Activated gamma-delta T cell treated with anti-CD3 and anti-CD28 coated beads, Interleukin-2, amount 50 U/mL, for 16 hours (primary cell): ENCODE data around the gene NEU1.
A peak's percentile ranks its signal among the peaks of the same experiment; 100 is the strongest.
"Not testable (repeated sequence)": the region's sequence is repeated elsewhere in the genome, so short reads cannot be mapped to it uniquely, and the experiment has no call there.

Source experiments
- DNase-seq: peaks from one replicate; pipeline ENCODE4 v3.0.0-alpha.2; 2020; ENCODE audit warnings: low read depth

Gene NEU1

DNA sequence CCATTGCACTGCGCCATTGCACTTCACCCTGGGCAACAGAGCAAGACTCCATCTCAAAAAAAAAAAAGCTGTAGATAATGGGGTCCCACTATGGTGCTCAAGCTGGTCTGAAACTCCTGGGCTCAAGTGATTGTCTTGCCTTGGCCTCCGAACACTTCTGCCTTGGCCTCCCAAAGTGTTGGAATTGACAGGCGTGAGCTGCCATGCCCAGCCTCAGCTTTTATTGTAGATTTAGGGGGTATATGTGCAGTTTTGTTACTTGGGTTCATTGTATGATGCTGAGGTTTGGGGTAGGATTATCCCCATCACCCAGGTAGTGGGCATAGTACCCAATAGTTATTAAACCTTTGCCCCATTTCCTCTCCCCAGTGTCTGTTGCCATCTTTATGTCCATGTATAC, 23.7 kb downstream of the NEU1 start:
- DNase-seq = no peak

DNA sequence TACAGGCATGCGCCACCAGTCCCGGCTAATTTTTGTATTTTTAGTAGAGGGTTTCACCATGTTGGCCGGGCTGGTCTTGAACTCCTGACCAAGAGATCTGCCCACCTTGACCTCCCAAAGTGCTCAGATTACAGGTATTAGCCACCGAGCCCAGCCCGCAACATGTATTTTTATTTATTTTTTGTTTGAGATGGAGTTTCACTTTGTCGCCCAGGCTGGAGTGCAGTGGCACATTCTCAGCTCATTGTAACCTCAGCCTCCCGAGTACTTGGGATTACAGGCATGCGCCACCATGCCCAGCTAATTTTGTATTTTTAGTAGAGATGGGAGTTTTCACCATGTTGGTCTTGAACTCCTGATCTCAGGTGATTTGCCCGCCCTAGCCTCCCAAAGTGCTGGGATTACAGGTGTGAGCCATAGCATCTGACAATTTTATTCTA, 24.5 kb downstream of the NEU1 start:
- not testable (repeated sequence) for DNase-seq

DNA sequence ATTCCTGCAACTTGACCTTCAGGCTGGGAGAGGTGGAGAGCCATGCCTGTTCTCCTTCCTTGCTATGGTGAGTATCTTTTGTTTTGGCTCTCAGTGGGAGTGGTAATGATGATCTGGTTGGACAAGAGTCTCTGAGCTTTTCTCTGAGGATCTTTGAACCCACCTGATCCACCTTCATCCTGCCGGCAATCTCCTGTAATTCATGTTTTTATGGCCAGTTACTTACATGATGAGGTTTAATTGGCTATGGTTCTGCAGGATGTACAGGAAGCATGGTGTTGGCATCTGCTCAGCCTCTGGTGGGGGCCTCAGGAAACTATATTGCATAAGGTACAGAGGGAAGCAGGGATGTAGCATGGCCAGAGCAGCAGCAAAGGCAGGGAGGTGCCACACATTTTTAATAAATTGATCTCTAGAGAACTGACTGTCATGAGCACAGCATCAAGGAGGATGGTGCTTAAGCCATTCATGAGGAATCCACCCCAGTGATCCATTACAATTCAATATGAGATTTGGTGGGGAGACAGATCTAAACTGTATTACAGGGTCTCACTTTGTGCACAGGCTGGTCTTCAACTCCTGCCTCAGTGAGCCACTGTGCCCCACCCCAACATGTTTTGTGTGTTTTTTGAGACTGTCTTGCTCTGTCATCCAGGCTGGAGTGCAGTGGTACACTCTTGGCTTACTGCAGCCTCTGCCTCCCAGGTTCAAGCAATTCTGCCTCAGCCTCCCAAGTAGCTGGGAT, 25.1 kb downstream of the NEU1 start:
- no peak for DNase-seq

DNA sequence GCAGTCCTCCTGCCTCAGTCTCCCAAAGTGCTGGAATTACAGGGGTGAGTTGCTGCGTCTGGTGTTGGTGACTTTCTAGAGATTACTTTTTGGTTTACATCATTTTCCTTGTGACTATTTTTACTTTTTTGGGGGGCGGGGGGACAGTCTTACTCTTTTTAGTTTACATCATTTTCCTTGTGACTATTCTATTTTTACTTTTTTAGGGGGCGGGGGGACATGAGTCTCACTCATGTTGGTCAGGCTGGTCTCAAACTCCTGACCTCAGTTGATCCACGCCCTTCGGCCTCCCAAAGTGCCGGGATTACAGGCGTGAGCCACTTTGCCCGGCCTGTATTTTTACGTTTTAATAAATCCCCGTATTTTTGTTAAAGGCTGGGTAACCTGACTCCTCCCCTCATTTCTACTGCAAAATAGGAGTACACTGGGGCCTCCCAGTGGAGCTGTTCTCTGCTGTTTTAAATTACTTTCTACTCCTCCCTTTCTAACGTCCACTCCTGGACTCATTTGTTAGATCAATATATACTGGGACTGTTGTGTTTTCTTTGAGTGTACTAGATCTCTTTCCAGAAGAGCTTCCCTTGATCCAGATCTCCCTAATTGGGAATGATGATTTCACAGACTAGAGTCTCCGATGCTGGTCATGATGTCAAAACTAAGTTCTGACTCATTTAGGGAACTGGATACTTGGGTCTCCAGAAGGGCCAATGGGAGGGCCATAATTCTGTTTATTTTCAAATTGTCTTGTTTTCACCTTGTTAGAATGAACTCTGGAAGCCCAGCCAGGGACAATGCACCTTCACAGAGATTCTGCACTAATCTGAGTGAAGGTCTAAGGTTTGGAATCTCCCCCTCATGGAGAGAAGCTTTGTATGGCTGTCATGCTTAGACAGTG, 25.9 kb downstream of the NEU1 start:
- DNase-seq = no peak

DNA sequence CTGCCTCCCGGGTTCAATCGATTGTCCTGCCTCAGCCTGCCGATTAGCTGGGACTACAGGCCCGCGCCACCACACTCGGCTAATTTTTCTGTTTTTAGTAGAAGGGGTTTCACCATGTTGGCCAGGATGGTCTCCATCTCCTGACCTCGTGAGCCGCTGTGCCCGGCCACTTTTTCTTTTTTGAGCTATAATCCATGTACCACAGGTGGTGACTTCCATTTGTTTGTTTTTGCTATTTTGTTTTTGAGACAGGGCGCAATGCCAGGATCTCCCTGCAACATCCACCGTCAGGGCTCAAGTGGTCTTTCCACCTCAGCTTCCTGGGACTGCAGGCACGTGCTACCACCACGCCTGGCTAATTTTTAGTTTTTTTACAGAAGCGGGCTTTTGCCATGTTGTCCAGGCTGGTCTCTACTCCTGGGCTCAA, 26.6 kb downstream of the NEU1 start:
- no peak for DNase-seq

DNA sequence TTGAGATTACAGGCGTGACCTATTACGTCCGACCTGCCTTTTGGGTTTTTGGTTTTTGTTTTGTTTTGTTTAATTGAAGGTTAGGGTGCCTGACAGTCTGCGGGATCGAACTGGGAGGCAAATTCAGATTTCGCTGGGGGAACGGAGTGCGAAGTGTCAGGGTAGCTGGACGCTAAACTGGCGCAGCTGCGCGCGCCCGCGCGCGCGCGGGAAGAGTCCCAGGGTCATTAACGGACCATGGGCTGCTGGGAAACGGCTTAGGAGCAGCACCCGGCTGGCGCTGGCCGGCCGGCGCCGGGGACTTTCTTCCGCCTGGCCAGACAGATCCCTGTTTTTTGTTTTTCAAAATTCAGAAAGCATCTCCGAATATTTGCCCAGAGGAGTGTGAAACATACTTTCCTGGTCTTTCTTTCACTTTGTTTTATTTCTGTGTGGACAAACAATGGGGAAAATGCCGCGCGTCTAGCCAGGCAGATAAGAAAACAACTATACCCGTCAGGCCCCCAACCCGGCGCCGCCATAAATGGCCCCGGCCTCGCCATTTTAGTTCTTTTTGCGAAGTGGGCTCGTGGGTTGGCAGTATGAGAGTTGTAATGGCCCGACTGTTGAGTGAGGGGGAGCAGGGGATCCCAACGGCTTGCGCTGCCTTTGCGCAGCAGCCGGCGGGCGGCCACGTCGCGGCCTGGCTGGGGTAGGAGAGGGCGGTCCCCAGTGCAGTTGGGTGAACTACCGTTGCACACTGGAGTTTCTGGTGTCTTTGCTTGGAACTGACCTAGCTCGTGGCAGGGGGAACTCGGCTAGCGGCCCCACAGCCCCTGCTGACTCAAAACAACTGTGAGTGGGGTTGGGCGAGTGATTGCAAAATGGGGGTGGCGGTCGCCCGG, 28.0 kb downstream of the NEU1 start:
- peak; percentile 67 for DNase-seq

DNA sequence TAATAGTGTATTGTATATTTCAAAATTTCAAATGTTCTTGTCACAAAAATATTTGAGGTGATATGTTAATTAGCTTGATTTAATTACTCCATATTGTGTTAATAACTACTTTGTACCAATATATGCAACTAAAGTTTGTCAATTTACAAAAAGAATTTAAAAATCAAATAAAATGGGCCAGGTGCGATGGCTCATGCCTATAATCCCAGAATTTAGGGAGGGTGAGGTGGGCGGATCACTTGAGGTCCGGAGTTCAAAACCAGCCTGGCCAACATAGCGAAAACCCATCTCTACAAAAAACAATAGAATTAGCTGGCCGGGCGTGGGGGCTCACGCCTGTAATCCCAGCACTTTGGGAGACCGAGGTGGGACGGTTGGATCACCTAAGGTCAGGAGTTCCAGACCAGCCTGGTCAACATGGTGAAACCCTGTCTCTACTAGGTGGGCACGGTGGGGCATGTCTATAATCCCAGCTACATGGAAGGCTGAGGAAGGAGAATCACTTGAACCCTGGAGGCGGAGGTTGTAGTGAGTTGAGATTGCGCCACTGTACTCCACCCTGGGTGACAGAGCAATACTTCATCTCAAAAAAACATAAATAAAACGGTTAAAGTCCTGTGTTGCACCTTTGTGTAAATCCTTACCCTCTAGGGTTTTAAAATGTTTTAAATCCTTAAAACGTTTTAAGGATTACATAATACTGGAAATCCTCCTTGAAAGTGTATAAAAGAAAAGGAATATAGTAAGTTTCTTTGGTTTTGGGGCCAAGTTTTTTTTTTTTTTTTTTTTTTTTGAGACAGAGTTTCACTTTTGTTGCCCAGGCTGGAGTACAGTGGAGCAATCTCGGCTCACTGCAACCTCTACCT, 31.0 kb downstream of the NEU1 start:
- DNase-seq = no peak

DNA sequence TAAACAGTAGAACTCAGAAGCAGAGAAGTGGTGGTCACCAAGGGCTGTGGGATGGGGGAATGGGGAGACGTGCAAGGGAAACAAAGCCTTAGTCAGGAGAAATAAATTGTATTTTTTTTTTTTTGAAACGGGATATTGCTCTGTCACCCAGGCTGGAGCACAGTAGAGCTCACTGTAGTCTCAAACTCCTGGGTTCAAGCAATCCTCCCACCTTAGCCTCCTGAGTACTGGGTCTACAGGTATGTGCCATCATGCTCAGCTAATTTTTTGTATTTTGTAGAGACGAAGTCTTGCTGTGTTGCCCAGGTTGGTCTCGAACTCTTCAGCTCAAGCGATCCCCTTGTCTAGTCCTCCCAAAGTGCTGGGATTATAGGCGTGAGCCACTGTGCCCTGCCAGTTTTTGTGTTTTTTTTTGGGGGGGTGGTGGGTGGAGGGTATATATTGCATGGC, 31.7 kb downstream of the NEU1 start:
- DNase-seq = no peak

DNA sequence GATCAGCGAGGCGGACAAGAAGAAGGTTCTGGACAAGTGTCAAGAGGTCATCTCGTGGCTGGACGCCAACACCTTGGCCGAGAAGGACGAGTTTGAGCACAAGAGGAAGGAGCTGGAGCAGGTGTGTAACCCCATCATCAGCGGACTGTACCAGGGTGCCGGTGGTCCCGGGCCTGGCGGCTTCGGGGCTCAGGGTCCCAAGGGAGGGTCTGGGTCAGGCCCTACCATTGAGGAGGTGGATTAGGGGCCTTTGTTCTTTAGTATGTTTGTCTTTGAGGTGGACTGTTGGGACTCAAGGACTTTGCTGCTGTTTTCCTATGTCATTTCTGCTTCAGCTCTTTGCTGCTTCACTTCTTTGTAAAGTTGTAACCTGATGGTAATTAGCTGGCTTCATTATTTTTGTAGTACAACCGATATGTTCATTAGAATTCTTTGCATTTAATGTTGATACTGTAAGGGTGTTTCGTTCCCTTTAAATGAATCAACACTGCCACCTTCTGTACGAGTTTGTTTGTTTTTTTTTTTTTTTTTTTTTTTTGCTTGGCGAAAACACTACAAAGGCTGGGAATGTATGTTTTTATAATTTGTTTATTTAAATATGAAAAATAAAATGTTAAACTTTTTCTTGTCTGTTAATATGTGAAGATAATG, 32.9 kb downstream of the NEU1 start:
- no peak for DNase-seq

DNA sequence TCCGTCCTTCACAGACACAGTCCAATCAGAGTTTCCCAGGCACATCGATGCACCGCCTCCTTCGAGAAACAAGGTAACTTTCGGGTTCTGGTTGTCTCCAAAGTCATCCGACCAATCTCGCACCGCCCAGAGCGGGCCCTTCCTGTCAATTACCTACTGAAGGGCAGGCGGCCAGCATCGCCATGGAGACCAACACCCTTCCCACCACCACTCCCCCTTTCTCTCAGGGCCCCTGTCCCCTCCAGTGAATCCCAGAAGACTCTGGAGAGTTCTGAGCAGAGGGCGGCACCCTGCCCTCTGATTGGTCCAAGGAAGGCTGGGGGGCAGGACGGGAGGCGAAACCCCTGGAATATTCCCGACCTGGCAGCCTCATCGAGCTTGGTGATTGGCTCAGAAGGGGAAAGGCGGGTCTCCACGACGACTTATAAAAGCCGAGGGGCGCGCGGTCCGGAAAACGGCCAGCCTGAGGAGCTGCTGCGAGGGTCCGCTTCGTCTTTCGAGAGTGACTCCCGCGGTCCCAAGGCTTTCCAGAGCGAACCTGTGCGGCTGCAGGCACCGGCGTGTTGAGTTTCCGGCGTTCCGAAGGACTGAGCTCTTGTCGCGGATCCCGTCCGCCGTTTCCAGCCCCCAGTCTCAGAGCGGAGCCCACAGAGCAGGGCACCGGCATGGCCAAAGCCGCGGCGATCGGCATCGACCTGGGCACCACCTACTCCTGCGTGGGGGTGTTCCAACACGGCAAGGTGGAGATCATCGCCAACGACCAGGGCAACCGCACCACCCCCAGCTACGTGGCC, 35.1 kb downstream of the NEU1 start, which contains the start of gene HSPA1B:
Gene HSPA1B (plus strand): TSS at position 453 of the 794 bp plus-strand sequence. CDS start 213 bp downstream, at position 666.
- peak; percentile 75 for DNase-seq

DNA sequence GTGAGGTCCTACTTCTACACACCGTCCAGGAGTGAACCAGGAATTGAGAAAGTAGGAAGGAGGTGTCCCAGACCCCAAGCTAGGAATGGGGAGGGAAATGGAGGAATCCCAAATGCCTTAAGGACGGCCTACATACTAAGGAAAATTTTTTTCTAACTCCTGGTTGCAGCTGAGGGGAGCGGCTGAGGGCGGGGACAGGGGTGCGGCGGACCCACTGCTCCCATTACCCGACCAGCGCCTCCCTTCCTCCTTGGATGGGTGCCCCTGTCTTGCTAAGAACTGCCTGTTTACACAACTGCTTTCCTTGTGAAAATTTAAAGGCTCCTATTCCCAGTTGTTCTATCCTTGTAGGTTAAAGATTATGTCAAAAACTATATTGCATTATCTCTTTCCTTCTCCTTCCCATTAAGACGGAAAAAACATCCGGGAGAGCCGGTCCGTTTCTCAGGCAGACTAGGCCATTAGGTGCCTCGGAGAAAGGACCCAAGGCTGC, 35.8 kb downstream of the NEU1 start:
- DNase-seq = no peak

DNA sequence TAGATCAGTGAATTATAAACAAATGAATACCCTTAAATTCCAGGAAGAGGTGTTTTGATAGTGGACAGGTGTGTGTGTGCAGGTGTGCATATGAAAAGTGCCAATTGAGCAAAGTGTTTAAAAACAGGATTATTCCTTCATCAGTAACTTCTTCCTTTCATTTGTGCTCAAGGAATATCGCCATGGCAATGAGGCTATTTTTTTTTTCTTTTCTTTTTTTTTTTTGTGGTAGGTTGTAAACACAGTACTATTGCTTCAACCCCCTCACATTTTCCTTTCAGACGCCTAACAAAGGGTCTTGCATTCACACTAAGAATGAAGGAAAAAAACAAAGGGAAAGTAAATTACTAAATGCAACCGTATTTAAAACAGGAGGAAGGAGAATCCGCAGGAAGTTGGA, 37.1 kb downstream of the NEU1 start:
- DNase-seq = no peak

DNA sequence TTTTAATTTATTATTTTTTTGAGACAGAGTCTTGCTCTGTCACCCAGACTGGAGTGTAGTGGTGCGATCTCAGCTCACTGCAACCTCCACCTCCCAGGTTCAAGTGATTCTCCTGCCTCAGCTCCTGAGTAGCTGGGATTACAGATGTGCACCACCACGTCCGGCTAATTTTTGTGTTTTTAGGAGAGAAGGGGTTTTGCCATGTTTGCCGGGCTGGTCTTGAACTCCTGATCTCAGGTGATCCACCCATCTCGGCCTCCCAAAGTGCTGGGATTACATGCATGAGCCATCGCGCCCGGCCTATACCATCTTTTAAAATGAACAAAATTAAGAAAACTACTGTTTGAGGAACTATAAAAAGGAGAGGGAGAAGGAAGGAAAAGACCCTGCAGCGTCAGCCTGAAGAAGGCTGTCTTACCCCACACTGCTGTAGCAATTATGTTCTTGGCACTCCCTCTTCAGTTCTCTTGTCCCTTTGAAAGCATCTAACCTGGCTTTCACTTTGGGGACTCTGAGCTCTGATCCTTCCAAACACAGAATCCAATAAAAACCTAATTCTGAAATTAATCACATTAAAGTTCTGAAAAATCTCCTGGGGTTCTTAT, 38.9 kb downstream of the NEU1 start:
- DNase-seq = not testable (repeated sequence)

DNA sequence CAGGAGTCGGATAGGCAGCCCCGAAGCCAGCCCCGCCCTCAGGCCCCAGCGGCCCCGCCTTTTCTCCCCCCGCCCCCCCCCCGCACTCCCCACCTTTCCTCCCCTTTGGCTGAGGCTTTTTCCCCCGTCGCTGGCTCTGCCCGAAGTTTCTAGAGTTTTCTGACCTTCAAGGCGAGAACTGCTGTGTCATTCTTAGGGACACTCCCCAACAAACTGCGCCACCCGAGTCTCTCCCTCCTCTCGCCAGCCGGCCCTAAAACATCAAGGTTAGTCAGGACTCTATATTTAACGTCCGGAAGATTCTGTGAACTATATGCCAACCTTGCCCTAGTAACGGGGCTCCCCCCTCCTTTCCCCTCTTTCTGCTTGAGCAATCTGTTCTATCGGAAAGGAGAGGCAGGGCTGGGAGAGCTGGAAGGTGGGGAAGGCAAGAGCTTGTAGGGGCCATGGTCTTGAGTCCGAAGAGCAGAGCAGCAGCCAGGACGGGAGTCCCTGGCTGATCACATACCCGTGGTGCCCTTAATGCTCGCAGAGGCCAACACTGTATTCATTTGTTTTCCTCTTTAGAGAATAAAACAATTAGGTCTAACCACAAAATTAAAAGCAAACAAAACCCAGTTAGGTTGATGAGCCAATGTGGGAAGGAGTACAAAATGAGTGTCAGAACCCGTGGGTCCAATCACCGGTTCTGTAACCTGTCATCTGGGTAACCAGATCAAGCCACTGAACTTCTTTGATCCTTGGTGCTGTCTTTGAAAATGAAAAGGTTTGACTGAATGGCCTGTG, 40.4 kb downstream of the NEU1 start:
- peak; percentile 42 for DNase-seq

DNA sequence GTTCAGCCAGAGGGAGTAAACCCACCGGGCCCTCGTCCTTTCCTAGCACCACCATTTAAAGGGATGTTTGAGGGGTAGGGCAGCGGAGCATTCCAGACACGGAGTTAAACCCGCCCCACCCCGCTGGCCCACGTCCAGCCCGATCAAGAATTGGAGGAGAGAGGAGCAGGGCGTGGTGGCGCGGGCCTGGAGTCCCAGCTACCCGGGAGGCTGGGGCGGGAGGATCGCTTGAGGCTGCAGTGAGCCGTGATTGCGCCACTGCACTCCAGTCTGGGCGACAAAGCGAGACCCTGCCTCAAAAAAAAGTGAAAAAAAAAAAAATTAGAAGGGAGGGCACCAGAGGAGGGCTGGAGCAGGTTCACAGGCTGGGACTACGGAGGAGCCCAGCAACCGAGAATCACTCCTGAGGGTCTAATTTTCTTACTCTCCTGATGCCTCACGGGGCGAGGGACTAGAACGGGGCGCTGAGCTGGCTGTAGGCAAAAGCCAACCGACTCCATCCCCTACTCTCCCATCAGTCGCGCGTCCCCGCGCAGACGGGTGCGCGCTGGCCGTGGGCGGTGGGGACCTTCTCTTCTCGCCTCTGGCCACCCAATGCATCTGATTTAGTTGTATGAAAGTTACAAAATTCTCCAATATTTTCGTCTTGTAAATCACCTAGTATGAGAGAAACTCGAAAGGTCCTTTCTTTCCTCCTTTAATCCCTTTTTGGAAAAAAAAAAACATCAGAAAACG, 41.2 kb downstream of the NEU1 start:
- peak; percentile 35 for DNase-seq

DNA sequence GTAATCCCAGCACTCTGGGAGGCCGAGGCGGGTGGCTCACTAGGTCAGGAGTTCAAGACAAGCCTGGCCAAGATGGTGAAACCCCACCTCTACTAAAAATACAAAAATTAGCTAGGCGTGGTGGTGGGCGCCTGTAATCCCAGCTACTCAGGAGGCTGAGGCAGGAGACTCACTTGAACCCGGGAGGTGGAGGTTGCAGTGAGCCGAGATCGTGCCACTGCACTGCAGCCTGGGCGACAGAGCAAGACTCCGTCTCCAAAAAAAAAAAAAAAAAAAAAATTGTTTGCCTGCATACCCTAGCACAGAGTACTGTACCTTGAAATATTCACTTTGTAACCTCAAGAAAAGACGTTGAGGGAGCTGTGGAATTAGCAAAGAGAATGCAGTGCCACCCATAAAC, 42.2 kb downstream of the NEU1 start:
- DNase-seq = not testable (repeated sequence)

DNA sequence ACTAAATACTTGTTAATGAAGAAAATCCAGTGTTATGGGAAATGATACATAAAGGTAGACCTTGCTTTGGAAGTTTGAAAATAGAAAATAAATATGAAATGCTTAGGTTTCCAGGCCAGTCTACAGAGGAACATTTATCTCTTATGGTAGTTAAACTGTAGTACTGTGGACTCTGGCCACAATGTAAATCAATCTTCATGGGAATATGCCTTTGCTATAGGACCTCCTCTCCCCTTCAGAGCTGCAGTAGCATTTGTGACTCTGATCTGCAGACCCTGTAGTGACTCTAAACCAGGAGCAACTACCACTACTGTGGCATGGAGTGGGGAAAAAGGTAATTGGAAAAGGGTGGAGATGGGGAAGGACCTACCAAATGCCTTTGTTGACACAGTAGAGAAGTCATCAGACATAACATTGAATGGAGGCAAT, 42.7 kb downstream of the NEU1 start:
- no peak for DNase-seq
